CD4-positive, alpha-beta T cell (primary cell): ENCODE measurements around the gene PRKN. TPM values are rescaled to one million over a fixed set of nuclear protein-coding genes. Genes with fewer than 3 reads are reported as not detected.

Experiments used
- ATAC-seq: fragments of 200-7000 bp; cut with Tn5 transposase; one replicate; pipeline ENCODE4 v1.10.0; 2022; ENCODE audit warnings: mild to moderate bottlenecking; ENCODE audit not compliant: poor library complexity
- CTCF ChIA-PET: fragments of 350-600 bp; sonication (Branson Sonifier 250); formaldehyde crosslinking; loops from one replicate; lab custom pipeline; 2021; ENCODE audit warnings: antibody characterized with exemption, inconsistent platforms; lab: Charles Lee
- POLR2A ChIA-PET: fragments of 350-600 bp; sonication (Branson Sonifier 250); formaldehyde crosslinking; loops from one replicate; lab custom pipeline; 2021; ENCODE audit warnings: antibody characterized with exemption, inconsistent platforms; lab: Charles Lee
- DNase-seq, 14 experiments: peaks; one replicate each; pipeline ENCODE4 v3.0.0-alpha.2; 2013 to 2020; ENCODE audit warnings: mixed read lengths in 2 of 14
- H3K27ac ChIP-seq, 2 donors: one replicate each; pipeline versions ENCODE4 v1.5.1 to v1.7.0; 2013; ENCODE audit warnings: low read length in 2 of 2, low read depth in 1 of 2, mild to moderate bottlenecking in 1 of 2
- H3K27me3 ChIP-seq, 2 experiments: 1 replicate in 1 of 2; 2 replicates in 1 of 2; pipeline versions ENCODE4 v1.6.1 to v1.7.0; 2013; ENCODE audit warnings: low read length in 2 of 2, control low read depth in 1 of 2, mild to moderate bottlenecking in 1 of 2, moderate library complexity in 1 of 2; ENCODE audit not compliant: insufficient read depth in 2 of 2, control insufficient read depth in 1 of 2
- H3K36me3 ChIP-seq: one replicate; pipeline ENCODE4 v1.6.1; 2013; ENCODE audit warnings: low read length, control low read depth; ENCODE audit not compliant: insufficient read depth
- H3K4me1 ChIP-seq: one replicate; pipeline ENCODE4 v1.6.1; 2013; ENCODE audit warnings: low read length, control low read depth; ENCODE audit not compliant: insufficient read depth
- H3K4me3 ChIP-seq: one replicate; pipeline ENCODE4 v1.5.1; 2013; ENCODE audit warnings: mild to moderate bottlenecking, low read length, moderate library complexity
- H3K9me3 ChIP-seq, 2 experiments: 1 replicate in 1 of 2; 2 replicates in 1 of 2; pipeline versions ENCODE4 v1.6.1 to v1.7.0; 2013; ENCODE audit warnings: low read length in 2 of 2, mild to moderate bottlenecking in 2 of 2, control low read depth in 1 of 2, moderate library complexity in 1 of 2; ENCODE audit not compliant: control insufficient read depth in 1 of 2, insufficient read depth in 1 of 2
- H3K27ac Mint-ChIP-seq: one replicate; pipeline ENCODE4 v1.8.0; 2020; ENCODE audit warnings: mixed read lengths
- H3K27me3 Mint-ChIP-seq: one replicate; pipeline ENCODE4 v1.8.0; 2021; ENCODE audit warnings: mixed read lengths
- H3K36me3 Mint-ChIP-seq: one replicate; pipeline ENCODE4 v1.8.0; 2021; ENCODE audit warnings: low read depth, mixed read lengths
- H3K4me1 Mint-ChIP-seq: one replicate; pipeline ENCODE4 v1.8.0; 2021; ENCODE audit warnings: low read depth, mixed read lengths
- H3K4me3 Mint-ChIP-seq: one replicate; pipeline ENCODE4 v1.8.0; 2020; ENCODE audit warnings: mild to moderate bottlenecking, mixed read lengths
- H3K9me3 Mint-ChIP-seq: one replicate; pipeline ENCODE4 v1.8.0; 2020; ENCODE audit warnings: mixed read lengths
- intact Hi-C, 2 experiments: fragments of 100-400 bp; cut with DNase I in 1 of 2; cut with micrococcal nuclease in 1 of 2; formaldehyde crosslinking; loops; one replicate each; pipeline versions ENCODE4 v1.15.1 to v1.9.0; 2023 to 2025; cut with DNase I, micrococcal nuclease
- total RNA-seq, 174 experiments: library from RNA in 2 of 174; stranded (reverse) in 2 of 174; gene quantifications; one replicate each; pipeline ENCODE4 v1.2.3 and lab custom pipeline; 2021 to 2026
- TF ChIP-seq, protein P1 (sequence below): fragments of 200-600 bp; IDR thresholded peaks from one replicate; pipeline ENCODE4 v1.8.0; 2022; ENCODE audit warnings: antibody characterized with exemption, mild to moderate bottlenecking

Gene PRKN
- total RNA-seq, 2 experiments from 2014 or later = 5.2 to 5.4 TPM

DNA sequence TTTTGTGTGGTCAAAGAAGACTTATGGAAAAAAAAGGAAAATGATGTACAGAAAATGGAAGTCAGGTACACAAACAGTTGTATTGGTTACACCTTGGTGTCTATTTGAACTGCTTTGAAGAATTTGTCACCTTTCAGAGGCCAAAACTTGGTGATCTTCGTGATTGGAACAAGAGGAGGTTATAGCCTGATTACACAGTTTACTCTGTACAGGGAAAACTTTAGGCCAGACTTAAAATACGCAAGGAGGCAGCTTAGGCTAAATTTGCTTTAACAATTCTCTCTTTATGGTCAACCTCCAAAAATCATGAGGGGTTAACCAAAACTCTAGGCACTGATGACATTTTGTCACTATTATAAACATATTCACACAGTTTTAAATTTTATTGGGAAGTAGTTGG, 353.7 kb downstream of the PRKN start:
- H3K27me3 Mint-ChIP-seq = no peaks in the 10 kb centered on the region
- intact Hi-C loops = no loop called here
- ATAC-seq (no peak), DNase-seq (no peak)
- Histone ChIP-seq H3K9me3 (peaks cover 0 to 5% of the 10 kb centered on the region in 2 experiments), H3K36me3 (no peaks in the 10 kb centered on the region), H3K4me1 (no peaks in the 10 kb centered on the region), H3K27me3 (no peaks in the 10 kb centered on the region), H3K4me3 (no peak overlapping the region), H3K27ac (no peak overlapping the region)
- TF ChIP-seq, protein P1, sequence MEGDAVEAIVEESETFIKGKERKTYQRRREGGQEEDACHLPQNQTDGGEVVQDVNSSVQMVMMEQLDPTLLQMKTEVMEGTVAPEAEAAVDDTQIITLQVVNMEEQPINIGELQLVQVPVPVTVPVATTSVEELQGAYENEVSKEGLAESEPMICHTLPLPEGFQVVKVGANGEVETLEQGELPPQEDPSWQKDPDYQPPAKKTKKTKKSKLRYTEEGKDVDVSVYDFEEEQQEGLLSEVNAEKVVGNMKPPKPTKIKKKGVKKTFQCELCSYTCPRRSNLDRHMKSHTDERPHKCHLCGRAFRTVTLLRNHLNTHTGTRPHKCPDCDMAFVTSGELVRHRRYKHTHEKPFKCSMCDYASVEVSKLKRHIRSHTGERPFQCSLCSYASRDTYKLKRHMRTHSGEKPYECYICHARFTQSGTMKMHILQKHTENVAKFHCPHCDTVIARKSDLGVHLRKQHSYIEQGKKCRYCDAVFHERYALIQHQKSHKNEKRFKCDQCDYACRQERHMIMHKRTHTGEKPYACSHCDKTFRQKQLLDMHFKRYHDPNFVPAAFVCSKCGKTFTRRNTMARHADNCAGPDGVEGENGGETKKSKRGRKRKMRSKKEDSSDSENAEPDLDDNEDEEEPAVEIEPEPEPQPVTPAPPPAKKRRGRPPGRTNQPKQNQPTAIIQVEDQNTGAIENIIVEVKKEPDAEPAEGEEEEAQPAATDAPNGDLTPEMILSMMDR = no peak
- no peak overlapping the region for H3K27ac Mint-ChIP-seq
- ChIA-PET POLR2A (no interaction called here), CTCF (no interaction called here)
- H3K9me3 Mint-ChIP-seq = peaks cover 6% of the 10 kb centered on the region
- no peaks in the 10 kb centered on the region for H3K36me3 Mint-ChIP-seq
- no peak overlapping the region for H3K4me3 Mint-ChIP-seq
- no peaks in the 10 kb centered on the region for H3K4me1 Mint-ChIP-seq

DNA sequence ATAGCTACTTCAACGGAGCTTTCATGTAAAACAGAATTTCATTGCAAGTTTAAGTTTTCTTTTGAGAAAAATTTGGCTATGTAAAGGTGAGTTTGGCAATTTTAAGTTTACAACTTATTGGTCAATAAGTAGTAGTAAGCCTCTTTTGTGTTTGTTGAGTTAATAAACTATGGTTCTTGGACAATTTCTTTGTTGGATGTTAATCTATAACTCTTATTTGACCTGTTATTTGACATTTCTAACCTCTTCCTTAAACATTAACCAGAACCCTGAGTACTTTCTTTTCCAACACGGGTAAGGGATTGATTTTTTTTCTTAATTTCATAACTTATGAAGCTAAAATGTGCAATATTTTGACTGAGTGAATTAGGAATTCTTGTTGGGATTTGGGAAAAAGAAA, 354.4 kb downstream of the PRKN start:
- Histone ChIP-seq H3K9me3 (peaks cover 0 to 5% of the 10 kb centered on the region in 2 experiments), H3K4me1 (no peaks in the 10 kb centered on the region), H3K36me3 (no peaks in the 10 kb centered on the region), H3K27me3 (no peaks in the 10 kb centered on the region), H3K4me3 (no peak overlapping the region), H3K27ac (no peak overlapping the region)
- Mint-ChIP-seq H3K36me3 (no peaks in the 10 kb centered on the region), H3K27ac (no peak overlapping the region), H3K9me3 (peaks cover 6% of the 10 kb centered on the region), H3K4me1 (no peaks in the 10 kb centered on the region), H3K4me3 (no peak overlapping the region), H3K27me3 (no peaks in the 10 kb centered on the region)
- POLR2A ChIA-PET = no interaction called here
- ATAC-seq (no peak), DNase-seq (no peak)
- CTCF ChIA-PET = no interaction called here
- intact Hi-C loops = no loop called here
- TF ChIP-seq, protein P1 = no peak

- Histone ChIP-seq H3K9me3 (peaks cover 0 to 4% of the 10 kb centered on the region in 2 experiments), H3K4me3 (no peak overlapping the region), H3K36me3 (no peaks in the 10 kb centered on the region), H3K27ac (no peak overlapping the region), H3K4me1 (no peaks in the 10 kb centered on the region), H3K27me3 (no peaks in the 10 kb centered on the region)
- Mint-ChIP-seq H3K9me3 (peaks cover 3% of the 10 kb centered on the region), H3K27me3 (no peaks in the 10 kb centered on the region), H3K4me3 (no peak overlapping the region), H3K27ac (no peak overlapping the region), H3K4me1 (no peaks in the 10 kb centered on the region), H3K36me3 (no peaks in the 10 kb centered on the region)
- CTCF ChIA-PET = no interaction called here
- POLR2A ChIA-PET = interaction anchor here (0.8 kb wide), 1 partner anchor 338 kb away, joined by 3 read pairs; no protein-coding TSS in a partner anchor
- intact Hi-C loops = no loop called here
- no peak for DNase-seq
- TF ChIP-seq, protein P1 = no peak
- no peak for ATAC-seq
Measured at GRCh38 chr6:162372106-162372505, 355.5 kb downstream of the PRKN start.
